HG03565 (cell line): ENCODE results near the gene DUSP12.
"Not testable (repeated sequence)": the region's sequence is repeated elsewhere in the genome, so short reads cannot be mapped to it uniquely, and the experiment has no call there.

Source experiments
- ATAC-seq: cut with Tn5 transposase; IDR thresholded peaks from one replicate; pipeline ENCODE4 v1.9.1; 2021; ENCODE audit warnings: mild to moderate bottlenecking, moderate library complexity; ENCODE audit not compliant: unreplicated experiment

The DUSP12 gene, protein sequence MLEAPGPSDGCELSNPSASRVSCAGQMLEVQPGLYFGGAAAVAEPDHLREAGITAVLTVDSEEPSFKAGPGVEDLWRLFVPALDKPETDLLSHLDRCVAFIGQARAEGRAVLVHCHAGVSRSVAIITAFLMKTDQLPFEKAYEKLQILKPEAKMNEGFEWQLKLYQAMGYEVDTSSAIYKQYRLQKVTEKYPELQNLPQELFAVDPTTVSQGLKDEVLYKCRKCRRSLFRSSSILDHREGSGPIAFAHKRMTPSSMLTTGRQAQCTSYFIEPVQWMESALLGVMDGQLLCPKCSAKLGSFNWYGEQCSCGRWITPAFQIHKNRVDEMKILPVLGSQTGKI

DNA sequence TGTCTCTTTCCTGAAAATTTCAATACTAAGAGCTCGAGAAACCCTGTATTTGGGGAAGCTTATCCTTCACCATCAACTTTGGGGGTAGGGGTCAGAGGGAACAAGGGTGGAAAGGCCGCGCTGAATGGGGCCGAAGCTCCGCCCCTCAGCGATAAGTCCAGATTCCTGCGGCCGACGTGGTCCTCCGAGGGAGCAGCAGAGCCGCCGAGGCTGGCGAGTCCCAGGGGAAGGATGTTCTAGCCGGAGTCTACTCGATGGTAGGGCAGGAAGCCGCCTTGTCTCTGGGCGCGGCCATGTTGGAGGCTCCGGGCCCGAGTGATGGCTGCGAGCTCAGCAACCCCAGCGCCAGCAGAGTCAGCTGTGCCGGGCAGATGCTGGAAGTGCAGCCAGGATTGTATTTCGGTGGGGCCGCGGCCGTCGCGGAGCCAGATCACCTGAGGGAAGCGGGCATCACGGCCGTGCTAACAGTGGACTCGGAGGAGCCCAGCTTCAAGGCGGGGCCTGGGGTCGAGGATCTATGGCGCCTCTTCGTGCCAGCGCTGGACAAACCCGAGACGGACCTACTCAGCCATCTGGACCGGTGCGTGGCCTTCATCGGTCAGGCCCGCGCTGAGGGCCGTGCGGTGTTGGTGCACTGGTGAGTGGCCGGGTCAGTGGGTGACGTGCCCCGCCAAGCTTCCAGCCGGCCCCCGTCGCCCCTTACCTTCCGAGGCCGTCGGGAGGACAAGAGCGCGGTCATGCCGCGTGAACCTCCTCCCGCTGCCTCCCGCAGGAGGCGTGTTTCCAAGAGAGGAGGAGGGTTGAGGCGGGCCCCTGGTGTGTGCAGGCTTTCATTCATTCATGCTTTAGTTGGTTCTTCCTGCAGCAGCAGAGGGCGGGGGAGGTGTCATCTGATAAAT, at the start of gene DUSP12:
Gene DUSP12 (plus strand): TSS at position 278 of the 899 bp plus-strand sequence. CDS start 16 bp downstream, at position 294.
- ATAC-seq: peak; percentile 94

DNA sequence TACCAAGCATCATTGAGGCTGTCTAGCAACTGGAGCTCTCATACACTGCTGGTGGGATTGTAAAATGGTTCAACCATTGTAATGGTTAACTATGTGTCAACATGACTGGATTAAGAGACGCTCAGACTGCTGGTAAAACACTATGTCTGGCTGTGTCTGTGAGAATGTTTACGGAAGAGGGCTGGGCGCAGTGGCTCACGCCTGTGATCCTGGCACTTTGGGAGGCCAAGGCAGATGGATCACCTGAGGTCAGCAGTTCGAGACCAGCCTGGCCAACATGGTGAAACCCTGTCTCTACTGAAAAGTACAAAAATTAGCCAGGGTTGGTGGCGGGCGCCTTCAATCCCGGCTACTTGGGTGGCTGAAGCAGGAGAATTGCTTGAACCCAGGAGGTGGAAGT, 47.3 kb upstream of the DUSP12 start:
- no peak for ATAC-seq

DNA sequence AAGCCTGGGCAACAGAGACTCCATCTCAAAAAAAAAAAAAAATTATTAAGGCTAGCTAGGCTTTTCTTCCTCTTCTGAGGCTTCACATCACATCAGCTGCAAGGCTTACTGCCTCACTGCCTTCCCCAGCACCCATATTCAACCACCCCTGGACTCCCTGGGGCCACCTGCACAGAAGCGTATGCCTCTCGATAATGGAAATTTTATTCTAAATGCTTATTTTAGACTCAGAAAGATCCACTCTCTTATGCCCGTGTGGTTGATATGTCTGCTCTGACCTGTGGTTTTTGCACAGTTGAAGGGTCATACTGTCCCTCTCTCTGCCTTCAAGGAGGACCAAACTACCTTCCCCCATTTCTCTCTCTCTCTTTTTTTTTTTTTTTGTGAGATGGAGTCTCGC, 44.0 kb upstream of the DUSP12 start:
- ATAC-seq: no peak

DNA sequence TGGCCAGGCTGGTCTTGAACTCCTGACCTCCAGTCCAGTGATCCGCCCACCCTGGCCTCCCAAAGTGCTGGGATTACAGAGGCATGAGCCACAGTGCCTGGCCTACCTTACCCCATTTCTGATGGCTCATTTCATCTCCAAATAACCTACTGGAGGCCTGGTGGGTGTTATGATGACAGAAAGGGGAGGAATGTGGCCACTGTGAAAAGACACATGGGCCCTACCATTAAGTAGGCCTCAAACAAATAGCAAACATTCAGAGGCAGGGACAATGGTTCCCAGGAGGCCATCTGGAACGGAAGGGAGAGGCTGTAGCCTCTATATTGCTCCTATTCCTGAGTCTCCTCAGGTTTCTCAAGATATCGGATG, 43.5 kb upstream of the DUSP12 start:
- ATAC-seq: no peak

DNA sequence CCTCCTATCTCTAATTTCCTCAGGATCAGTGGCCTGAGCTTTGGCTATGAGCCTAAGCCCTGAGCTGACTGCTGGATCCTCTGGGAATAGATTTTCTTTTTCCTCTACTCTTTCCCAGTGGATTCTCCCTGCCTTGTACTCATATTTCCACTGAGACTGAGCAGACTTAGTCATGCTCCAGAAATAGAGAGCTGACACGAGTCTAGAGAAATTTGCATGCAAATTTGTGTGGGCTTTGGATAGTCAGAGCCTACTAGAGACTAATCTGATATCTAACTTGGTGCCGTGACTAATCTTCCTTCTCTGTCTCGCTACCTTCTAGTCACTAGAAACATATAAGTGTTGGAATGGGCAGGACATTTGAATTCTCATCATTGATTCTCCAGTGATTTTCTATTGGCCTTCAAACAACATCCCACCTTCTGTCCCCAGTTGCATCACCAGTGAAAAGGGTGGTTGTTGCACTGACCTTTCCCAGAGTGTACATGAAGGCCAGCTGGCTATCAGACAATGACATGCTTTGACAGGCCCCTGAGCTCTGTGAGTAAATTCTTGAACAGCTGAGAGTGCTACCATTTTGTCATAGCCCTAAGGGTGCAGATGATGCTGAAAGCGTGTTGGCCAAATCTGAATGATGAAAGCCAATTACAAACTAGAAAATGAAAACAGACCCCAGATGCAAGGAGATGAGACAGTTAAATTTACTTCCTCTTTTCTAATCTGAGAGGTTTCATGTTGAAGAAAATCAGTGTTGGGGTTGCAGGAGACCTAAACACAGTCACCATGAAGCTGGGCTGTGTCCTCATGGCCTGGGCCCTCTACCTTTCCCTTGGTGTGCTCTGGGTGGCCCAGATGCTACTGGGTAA, 42.9 kb upstream of the DUSP12 start, which contains the start of gene FCRLA:
Gene FCRLA (plus strand): TSS at position 748 of the 866 bp plus-strand sequence. CDS start 36 bp downstream, at position 784.
- peak; percentile 57 for ATAC-seq

DNA sequence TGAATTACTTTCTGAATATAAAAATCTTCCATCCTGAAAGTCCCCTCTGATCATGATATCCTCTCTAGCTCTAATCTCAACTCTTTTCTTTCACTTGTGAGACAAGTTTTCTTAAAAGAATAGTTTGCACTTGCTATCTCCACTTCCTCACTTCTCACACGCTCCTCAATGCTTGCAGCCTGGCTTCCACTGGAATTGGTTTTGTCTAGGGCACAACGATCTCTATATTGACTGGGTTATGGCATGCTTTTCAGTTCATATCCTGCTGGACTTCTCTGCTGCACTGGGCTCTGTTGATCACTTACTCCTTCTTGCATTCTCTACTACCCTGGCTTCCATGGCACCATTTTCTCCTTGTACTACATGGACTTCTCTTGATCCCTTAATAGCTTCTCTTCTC, 42.1 kb upstream of the DUSP12 start:
- no peak for ATAC-seq

DNA sequence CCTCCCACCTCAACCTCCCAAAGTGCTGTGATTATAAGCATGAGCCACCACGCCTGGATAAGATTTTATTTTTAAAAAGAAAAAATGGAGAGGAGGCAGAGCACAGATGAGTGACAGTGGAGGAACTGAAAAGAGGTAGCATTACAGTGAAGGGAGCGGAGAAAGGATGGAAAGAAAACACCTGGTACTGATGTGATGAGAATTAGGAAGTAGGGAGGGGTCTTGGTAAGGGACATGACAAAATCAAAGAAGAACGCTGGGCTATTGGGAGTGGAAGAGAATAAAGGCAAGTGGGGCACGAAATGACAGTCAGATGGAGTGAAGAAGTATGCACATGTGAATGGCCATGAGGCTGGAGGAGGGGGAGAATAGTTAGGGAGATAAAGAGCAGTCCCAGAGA, 40.2 kb upstream of the DUSP12 start:
- no peak for ATAC-seq

DNA sequence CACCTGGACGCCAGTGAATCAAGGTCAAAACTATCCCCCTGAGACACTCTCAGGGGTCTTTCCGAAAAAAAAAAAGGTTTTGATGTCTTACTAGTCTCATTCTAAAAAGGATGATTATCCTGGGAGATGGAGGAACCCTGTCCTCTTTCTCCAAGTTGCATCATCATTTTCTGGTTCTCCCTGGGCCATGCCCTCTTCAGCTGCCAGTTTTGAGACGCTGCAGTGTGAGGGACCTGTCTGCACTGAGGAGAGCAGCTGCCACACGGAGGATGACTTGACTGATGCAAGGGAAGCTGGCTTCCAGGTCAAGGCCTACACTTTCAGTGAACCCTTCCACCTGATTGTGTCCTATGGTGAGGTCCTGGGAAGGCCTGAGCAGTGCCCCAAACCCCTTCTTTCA, 39.0 kb upstream of the DUSP12 start:
- ATAC-seq: no peak

DNA sequence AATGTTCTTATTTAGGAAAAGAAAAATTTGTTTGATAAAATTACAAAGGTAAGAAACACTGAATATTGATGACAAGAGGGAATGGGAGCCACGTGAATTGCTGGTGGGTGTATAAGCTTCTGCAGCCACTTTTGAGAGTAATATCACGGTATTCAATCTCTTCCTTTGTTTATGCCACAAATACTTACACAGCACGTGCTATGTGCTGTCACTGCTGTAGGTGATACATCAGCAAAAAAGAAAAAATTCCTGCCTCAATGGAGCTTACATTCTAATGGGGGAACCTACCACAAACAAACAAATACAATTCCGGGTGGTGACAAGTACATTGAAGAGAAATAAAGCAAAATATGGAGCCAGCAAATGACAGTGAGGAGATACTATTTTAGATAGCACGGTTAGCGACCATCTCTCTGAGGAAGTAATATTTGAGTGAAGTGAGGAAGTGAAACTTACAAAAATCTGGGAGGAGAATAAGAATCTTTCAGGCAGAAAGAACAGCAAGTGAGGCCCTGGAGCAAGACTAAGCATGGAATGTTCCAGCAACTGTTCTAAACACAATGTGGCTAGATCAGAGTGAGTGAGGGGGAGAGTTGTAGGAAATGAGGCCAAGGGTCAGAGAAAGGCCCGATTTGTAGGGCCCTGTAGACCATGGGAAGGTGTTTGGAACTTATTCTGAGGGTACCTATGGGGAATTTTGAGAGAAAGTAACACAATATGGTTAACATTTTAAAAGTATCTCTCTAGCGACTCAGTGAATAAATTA, 30.8 kb upstream of the DUSP12 start:
- peak; percentile 43 for ATAC-seq

DNA sequence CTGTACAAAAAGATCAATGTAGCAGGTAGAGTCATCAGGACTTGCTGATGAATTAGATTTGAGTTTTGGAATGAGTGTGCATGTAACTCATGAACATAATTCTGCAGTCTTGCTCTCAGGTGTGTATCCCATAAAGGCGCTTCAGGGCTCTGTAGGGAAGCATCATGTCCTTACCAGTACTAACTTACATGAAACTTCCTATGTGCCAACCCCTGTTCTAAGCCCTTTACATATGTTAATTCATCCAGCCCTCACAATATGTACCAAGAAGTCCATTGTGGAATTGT, 30.3 kb upstream of the DUSP12 start:
- peak; percentile 28 for ATAC-seq

DNA sequence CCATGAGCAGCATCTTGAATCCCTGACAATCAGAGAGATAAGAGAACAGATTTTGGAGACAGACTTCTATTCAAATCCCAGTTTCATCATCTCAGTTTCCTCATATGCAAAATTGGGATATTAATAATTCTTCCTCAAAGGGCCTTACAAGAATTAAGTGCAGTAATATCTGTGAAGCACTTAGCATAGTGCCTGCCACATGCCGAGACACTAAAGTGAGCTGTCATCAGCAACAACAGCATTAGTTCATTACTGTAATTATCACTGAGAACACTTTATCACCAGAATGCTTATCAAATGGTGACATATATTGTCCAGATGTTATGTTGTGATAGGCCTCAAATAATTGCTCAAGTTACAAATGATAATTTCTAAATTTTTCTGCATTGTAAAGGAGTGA, 29.2 kb upstream of the DUSP12 start:
- ATAC-seq: no peak

DNA sequence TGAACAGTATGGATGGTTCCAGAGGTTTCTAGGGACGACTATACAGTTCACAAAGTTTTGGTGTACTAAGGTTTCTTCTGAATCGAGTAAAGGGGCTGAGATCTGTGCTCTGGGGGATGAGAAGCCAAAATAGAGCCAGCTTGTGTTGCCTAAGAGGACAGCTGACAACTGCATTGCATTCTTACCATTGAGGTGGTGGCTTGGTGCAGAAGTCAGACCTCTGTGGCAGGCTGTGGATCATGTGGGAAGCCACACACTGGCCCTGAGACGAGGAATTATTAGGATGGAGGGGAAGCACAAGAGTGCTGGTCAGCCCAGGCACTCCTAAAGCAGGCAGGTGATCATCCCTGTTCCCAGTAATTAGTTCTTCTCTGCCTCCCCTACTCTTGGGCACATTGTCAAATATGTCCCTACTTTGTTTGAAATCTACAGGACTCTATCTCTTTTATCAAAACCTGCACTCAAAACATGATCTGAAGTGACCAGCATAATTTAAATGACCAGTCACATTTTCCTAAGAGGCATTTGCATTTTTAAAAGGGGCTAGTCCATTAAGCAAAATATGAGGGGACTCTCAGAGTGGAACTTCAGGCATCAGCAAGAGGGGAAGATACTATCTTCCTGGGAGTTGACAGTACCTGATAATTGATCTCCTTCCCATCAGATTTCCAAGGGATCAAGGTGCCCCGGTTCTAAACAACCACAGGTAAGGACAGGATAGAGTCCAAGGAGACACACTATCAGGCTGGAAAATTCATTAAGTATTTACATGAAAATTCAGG, 28.4 kb upstream of the DUSP12 start, which contains the start of gene FCRLB:
Gene FCRLB (plus strand): TSS at position 589 of the 782 bp plus-strand sequence. CDS start 1,129 bp downstream, outside the sequence.
- no peak for ATAC-seq

DNA sequence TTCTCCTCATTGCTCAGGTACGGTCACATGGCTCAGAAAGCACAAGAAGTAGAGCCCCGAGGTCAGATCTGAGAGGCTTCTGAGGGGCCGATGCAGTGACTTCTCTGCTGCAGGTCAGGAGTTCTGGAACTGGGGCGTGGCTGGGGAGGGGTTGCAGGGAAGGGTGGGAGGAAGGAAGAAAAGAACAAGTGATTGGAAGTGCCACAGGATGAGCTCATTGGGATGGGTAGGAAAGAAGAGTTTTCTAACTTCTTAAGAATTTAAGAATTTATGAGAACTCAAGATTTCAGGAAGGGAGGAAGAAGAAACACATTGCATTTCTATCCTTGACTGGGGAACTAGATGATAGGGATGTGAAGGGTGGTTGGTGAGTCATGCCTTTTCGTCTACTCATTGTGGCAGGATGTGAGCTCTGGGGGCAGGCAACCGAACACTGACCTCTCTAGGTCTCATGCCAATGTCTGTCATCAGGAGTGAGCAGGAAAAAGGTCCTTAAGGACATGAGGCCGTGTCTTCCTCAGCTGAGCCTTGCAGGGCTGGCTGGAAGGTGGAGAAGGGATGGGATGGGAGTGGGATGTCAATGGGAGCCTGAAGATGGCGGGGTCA, 27.7 kb upstream of the DUSP12 start:
- no peak for ATAC-seq

DNA sequence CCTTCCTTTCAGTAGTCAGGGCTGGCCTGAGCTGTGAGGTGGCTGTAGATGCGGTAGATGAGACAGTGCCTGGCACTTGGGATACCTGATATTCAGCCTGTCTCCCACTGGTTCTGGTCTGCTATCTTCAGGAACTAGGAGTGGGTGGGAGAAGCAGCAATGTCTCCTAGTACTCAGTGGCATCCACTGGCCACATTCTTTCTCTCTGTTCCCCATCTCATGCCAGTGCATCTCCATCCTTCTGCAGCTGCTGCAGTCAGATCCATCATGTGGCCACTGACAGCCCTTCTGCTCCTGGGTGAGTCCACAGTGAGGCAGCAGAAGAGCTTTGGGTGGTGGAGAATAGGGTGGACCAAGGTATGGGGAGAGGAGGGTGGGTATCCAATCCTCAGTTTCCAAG, 27.2 kb upstream of the DUSP12 start:
- ATAC-seq: no peak

DNA sequence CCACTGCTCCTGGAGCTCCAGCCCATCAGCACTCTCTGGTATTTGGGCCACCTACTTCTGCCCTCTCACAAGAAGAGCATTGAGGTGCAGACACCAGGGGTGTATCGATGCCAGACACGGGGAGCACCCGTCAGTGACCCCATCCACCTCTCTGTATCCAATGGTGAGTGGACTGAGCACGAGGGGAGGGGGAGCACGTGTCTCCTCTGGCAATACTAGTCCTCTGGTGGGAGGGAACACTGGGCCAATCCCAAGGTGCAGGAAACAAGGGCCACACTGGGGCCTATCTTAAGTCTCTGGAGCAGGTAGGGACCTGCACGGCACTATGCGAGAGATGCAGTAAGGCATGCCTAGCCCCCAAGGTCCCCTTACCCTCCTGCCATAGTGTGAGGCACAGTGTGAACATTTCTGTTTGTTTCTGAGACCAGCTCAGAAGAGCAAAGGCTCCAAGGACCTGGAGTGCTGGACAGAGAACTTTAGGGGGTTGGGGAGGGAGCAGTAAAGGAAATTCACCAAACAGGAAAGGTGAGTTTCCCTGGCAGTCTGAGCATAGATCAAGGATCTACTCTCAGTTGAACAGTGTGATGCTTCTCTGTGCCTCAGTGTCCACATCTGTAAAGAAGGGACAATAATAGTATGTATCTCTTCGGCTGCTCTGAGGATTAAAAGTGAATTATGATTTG, 26.0 kb upstream of the DUSP12 start:
- ATAC-seq: no peak

DNA sequence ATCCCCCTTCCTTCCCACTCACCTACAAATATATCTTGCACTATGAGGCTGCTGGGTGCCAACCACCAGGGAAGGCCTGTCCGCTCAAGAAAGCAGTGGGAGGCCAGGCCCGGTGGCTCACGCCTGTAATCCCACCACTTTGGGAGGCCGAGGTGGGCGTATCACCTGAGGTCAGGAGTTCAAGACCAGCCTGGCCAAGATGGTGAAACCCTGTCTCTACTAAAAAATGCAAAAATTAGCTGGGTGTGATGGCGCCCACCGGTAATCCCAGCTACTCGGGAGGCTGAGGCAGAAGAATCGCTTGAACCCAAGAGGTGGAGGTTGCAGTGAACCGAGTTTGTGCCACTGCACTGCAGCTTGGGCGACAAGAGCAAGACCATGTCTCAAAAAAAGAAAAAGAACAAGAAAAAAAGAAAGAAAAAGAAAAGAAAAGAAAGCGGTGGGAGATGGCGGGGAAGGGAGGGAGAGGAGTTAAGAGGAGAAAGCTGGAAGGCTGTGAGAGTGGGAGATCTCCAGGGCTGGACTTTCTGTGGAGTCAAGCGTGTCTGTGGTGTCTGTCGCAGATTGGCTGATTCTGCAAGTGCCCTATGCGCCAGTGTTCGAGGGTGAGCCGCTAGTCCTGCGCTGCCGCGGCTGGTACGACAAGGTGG, 24.2 kb upstream of the DUSP12 start:
- not testable (repeated sequence) for ATAC-seq

DNA sequence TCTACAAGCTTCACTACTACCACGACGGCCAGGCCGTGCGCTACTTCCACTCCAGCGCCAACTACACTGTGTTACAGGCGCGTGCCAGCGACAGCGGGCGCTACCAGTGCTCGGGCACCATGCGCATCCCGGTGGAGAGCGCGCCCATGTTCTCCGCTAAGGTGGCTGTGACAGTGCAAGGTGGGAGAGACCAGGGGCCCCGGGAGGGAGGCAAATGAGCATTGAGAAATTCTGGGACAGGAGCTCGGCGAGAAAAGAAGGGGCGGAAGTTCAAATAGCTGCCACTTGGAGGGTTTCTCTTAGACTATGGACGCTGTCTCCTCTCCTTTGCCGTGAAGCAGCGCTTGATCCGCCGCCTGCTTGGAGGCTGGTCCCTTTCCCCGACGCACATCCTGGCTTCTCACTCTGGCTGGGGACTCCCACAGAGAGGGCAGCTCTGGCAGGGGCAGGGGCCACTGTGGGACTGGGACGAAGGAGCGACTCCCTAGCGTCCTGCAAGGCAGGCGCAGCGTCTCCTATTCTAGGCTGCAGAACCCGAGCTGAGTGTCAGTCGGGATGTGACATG, 23.6 kb upstream of the DUSP12 start:
- no peak for ATAC-seq
